HG03108 (cell line): ENCODE data around the gene BEND4.
"Not testable (repeated sequence)": the region's sequence is repeated elsewhere in the genome, so short reads cannot be mapped to it uniquely, and the experiment has no call there.

Experiments
- ATAC-seq: cut with Tn5 transposase; IDR thresholded peaks from one replicate; pipeline ENCODE4 v1.9.1; 2021; ENCODE audit warnings: moderate library complexity; ENCODE audit not compliant: unreplicated experiment

The BEND4 gene

GRCh38 chr4:42152507-42153504 is at the start of gene BEND4:
BEND4 (minus strand) TSS chr4:42152655; CDS start chr4:42152143, 512 bp downstream.
- peak; percentile 3 for ATAC-seq

GRCh38 chr4:42197341-42197740 is 44.9 kb upstream of the BEND4 start:
- ATAC-seq, result no peak

GRCh38 chr4:42172921-42173320 is 20.5 kb upstream of the BEND4 start:
- no peak for ATAC-seq

- no peak for ATAC-seq
These were observed 19.8 kb upstream of the BEND4 start for GRCh38 chr4:42172128-42172790.

GRCh38 chr4:42167709-42168108 is 15.3 kb upstream of the BEND4 start:
- peak; percentile 100 for ATAC-seq

- ATAC-seq, result not testable (repeated sequence)
These were observed 13.7 kb upstream of the BEND4 start for GRCh38 chr4:42166186-42166585.

GRCh38 chr4:42159271-42160001 is 7.0 kb upstream of the BEND4 start:
- peak; percentile 56 for ATAC-seq

- peak; percentile 48 for ATAC-seq
These were observed 618 bp downstream of the BEND4 start for GRCh38 chr4:42151568-42152506.

GRCh38 chr4:42150653-42151567 is 1.5 kb downstream of the BEND4 start:
- peak; percentile 29 for ATAC-seq

GRCh38 chr4:42149004-42149403 is 3.5 kb downstream of the BEND4 start:
- no peak for ATAC-seq

GRCh38 chr4:42148425-42148824 is 4.0 kb downstream of the BEND4 start:
- no peak for ATAC-seq

GRCh38 chr4:42144028-42144427 is 8.4 kb downstream of the BEND4 start:
- no peak for ATAC-seq

GRCh38 chr4:42142591-42142990 is 9.9 kb downstream of the BEND4 start:
- no peak for ATAC-seq

GRCh38 chr4:42136371-42136770 is 16.1 kb downstream of the BEND4 start:
- no peak for ATAC-seq

- ATAC-seq, result no peak
These were observed 19.4 kb downstream of the BEND4 start for GRCh38 chr4:42133006-42133405.

- ATAC-seq, result no peak
These were observed 20.4 kb downstream of the BEND4 start for GRCh38 chr4:42132099-42132498.

GRCh38 chr4:42123071-42123644 is 29.3 kb downstream of the BEND4 start:
- no peak for ATAC-seq

GRCh38 chr4:42122237-42122636 is 30.2 kb downstream of the BEND4 start:
- no peak for ATAC-seq

GRCh38 chr4:42119886-42120285 is 32.6 kb downstream of the BEND4 start:
- no peak for ATAC-seq
